ENCODE measurements around the gene DLX5. TPM values are rescaled to one million over a fixed set of nuclear protein-coding genes. Genes with fewer than 3 reads are reported as not detected.

Gene DLX5
- total RNA-seq, 2 experiments from 2014 or later = not detected

Other genes with a start within 250 kb of the DLX5 start
- not detected for gene DLX6, start 19.3 kb downstream of the DLX5 start, total RNA-seq
- gene SDHAF3, start 92.9 kb upstream of the DLX5 start, total RNA-seq = 10 to 100 TPM; 41.7 to 46.9 TPM